GM12891 (cell line): ENCODE measurements around the gene TRAFD1.

Experiments
- PAX5 ChIP-seq: IDR thresholded peaks from 2 replicates; pipeline ENCODE4 v1.6.1; 2011; ENCODE audit warnings: low read length, moderate library complexity, mild to moderate bottlenecking; ENCODE audit not compliant: insufficient read depth, severe bottlenecking
- POLR2A ChIP-seq: IDR thresholded peaks from 2 replicates; pipeline ENCODE4 v1.6.1; 2011; ENCODE audit warnings: low read depth, low read length, control low read depth
- POLR2AphosphoS5 ChIP-seq: IDR thresholded peaks from 2 replicates; pipeline ENCODE4 v1.6.1; 2011; ENCODE audit warnings: low read depth, low read length, control low read depth
- POU2F2 ChIP-seq: IDR thresholded peaks from 2 replicates; pipeline ENCODE4 v1.6.1; 2011; ENCODE audit warnings: low read depth, mild to moderate bottlenecking, control low read depth, low read length, moderate library complexity
- SPI1 ChIP-seq: IDR thresholded peaks from 2 replicates; pipeline ENCODE4 v1.6.1; 2011; ENCODE audit warnings: low read depth, low read length, control low read depth
- TAF1 ChIP-seq: IDR thresholded peaks from 2 replicates; pipeline ENCODE4 v1.6.1; 2011; ENCODE audit warnings: low read depth, low read length, control low read depth

DNA sequence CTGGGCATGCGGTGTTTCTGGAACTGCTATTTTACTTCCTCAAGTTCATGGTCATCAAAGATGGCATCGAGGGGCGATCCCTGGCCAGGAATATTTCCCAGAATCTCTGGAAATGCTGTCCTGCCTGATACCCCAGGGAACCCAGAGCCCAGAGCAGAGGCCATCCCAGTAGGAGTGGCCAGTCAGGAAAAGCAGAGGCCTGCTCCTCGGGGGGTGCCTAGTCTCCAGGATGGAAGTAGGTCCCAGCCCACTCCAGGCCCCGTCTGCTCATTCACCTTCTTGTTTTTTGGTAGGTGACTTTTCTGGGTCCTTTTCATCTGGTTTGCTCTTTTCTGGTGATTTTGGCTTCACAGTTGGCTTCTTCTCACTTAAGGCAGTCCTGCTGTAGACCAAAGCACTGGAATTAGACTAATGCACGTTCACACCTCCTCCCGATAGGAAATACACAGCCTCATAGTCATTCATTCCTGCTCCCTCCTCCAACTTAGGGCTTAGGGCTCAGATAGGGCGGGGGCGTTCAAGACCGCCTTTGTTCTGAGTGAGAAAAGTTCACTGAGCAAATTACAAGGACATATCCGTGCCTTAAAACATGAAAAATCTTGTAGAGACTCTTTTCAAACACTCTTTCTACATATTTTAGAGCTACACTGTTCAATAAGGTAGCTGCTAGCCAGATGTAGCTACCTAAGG is 51.1 kb downstream of the TRAFD1 start:
- TF ChIP-seq POLR2AphosphoS5 (no peak), POLR2A (no peak), TAF1 (no peak), SPI1 (no peak), PAX5 (no peak), POU2F2 (no peak)
